ENCODE results near the gene ADAM12.
"Not testable (repeated sequence)": the region's sequence is repeated elsewhere in the genome, so short reads cannot be mapped to it uniquely, and the experiment has no call there.

The ADAM12 gene

GRCh38 chr10:126052171-126052570, 336.1 kb downstream of the ADAM12 start:
- CTCF ChIA-PET: no interaction called here
- POLR2A ChIA-PET: interaction anchor here (0.6 kb wide), 1 partner anchor 144 kb away, joined by 3 read pairs; no protein-coding TSS in a partner anchor
- DNase-seq (ENCODE audit: extremely low spot score): no peak
- TF ChIP-seq FOXK2 (IDR thresholded peaks at IDR 0.05) (no peak), FOXA1 (IDR thresholded peaks at IDR 0.05) (no peak), FOXM1 (IDR thresholded peaks at IDR 0.05; ENCODE audit: borderline replicate concordance) (no peak), LEF1 (IDR thresholded peaks at IDR 0.05; ENCODE audit: borderline replicate concordance) (no peak), SUZ12 (IDR thresholded peaks at IDR 0.05) (no peak), HDGF (IDR thresholded peaks at IDR 0.05; ENCODE audit: borderline replicate concordance) (no peak), NFRKB (IDR thresholded peaks at IDR 0.05) (no peak), ARNT (IDR thresholded peaks at IDR 0.05) (no peak), ELF4 (IDR thresholded peaks at IDR 0.05) (no peak), ZNF384 (IDR thresholded peaks at IDR 0.05) (no peak)

GRCh38 chr10:126049759-126050700, 338.2 kb downstream of the ADAM12 start:
- CTCF ChIA-PET: no interaction called here

GRCh38 chr10:126047749-126048148, 340.5 kb downstream of the ADAM12 start:
- POLR2A ChIA-PET; CTCF ChIA-PET; DNase-seq (ENCODE audit: extremely low spot score): not testable (repeated sequence)

More at GRCh38 chr10:126049759-126050700, 338.2 kb downstream of the ADAM12 start:
- POLR2A ChIA-PET: no interaction called here
- TF ChIP-seq CTBP1 (IDR thresholded peaks at IDR 0.05; ENCODE audit: borderline replicate concordance) (no peak), ARNT (IDR thresholded peaks at IDR 0.05) (no peak), LEF1 (IDR thresholded peaks at IDR 0.05; ENCODE audit: borderline replicate concordance) (no peak), PKNOX1 (IDR thresholded peaks at IDR 0.05) (no peak), SUZ12 (IDR thresholded peaks at IDR 0.05) (no peak), TARDBP (IDR thresholded peaks at IDR 0.05) (no peak), HDGF (IDR thresholded peaks at IDR 0.05; ENCODE audit: borderline replicate concordance) (no peak), ZNF384 (IDR thresholded peaks at IDR 0.05) (no peak), L3MBTL2 (conservative IDR thresholded peaks at IDR 0.05) (no peak), FOXM1 (IDR thresholded peaks at IDR 0.05; ENCODE audit: borderline replicate concordance) (no peak)
- DNase-seq (ENCODE audit: extremely low spot score): no peak

- no peak for DNase-seq (ENCODE audit: extremely low spot score)
- no peak for TF ChIP-seq HDGF (IDR thresholded peaks at IDR 0.05; ENCODE audit: borderline replicate concordance)
- TF ChIP-seq LEF1 (IDR thresholded peaks at IDR 0.05; ENCODE audit: borderline replicate concordance): no peak
- no peak for TF ChIP-seq BHLHE40 (IDR thresholded peaks at IDR 0.05; ENCODE audit: borderline replicate concordance)
- no peak for TF ChIP-seq CTBP1 (IDR thresholded peaks at IDR 0.05; ENCODE audit: borderline replicate concordance)
- TF ChIP-seq FOXM1 (IDR thresholded peaks at IDR 0.05; ENCODE audit: borderline replicate concordance): no peak
- TF ChIP-seq ARNT (IDR thresholded peaks at IDR 0.05): no peak
- TF ChIP-seq ELF4 (IDR thresholded peaks at IDR 0.05): no peak
- no peak for TF ChIP-seq SUZ12 (IDR thresholded peaks at IDR 0.05)
- no peak for TF ChIP-seq L3MBTL2 (conservative IDR thresholded peaks at IDR 0.05)
- no peak for TF ChIP-seq PKNOX1 (IDR thresholded peaks at IDR 0.05)
- TF ChIP-seq FOXA1 (IDR thresholded peaks at IDR 0.05): no peak
- no peak for TF ChIP-seq ZNF384 (IDR thresholded peaks at IDR 0.05)
- TF ChIP-seq NFRKB (IDR thresholded peaks at IDR 0.05): no peak
- no peak for TF ChIP-seq FOXK2 (IDR thresholded peaks at IDR 0.05)
- no peak for TF ChIP-seq SP1 (IDR thresholded peaks at IDR 0.05)
- no peak for TF ChIP-seq TARDBP (IDR thresholded peaks at IDR 0.05)
- ChIA-PET CTCF (interaction anchor here (0.6 kb wide), 1 partner anchor 19 kb away, joined by 3 read pairs; no protein-coding TSS in a partner anchor), POLR2A (no interaction called here)
Observed at GRCh38 chr10:126046831-126047230, 341.4 kb downstream of the ADAM12 start.

GRCh38 chr10:126045861-126046260, 342.4 kb downstream of the ADAM12 start:
- TF ChIP-seq FOXA1 (IDR thresholded peaks at IDR 0.05): no peak
- no peak for TF ChIP-seq SP1 (IDR thresholded peaks at IDR 0.05)
- TF ChIP-seq SUZ12 (IDR thresholded peaks at IDR 0.05): no peak
- TF ChIP-seq ZNF384 (IDR thresholded peaks at IDR 0.05): no peak
- TF ChIP-seq FOXM1 (IDR thresholded peaks at IDR 0.05; ENCODE audit: borderline replicate concordance): no peak
- no peak for TF ChIP-seq NFRKB (IDR thresholded peaks at IDR 0.05)
- no peak for TF ChIP-seq ARNT (IDR thresholded peaks at IDR 0.05)
- TF ChIP-seq CTBP1 (IDR thresholded peaks at IDR 0.05; ENCODE audit: borderline replicate concordance): no peak
- no peak for TF ChIP-seq ELF4 (IDR thresholded peaks at IDR 0.05)
- no peak for TF ChIP-seq HDGF (IDR thresholded peaks at IDR 0.05; ENCODE audit: borderline replicate concordance)
- no peak for TF ChIP-seq L3MBTL2 (conservative IDR thresholded peaks at IDR 0.05)
- TF ChIP-seq TARDBP (IDR thresholded peaks at IDR 0.05): no peak
- TF ChIP-seq LEF1 (IDR thresholded peaks at IDR 0.05; ENCODE audit: borderline replicate concordance): no peak
- TF ChIP-seq BHLHE40 (IDR thresholded peaks at IDR 0.05; ENCODE audit: borderline replicate concordance): no peak
- TF ChIP-seq PKNOX1 (IDR thresholded peaks at IDR 0.05): no peak
- TF ChIP-seq FOXK2 (IDR thresholded peaks at IDR 0.05): no peak
- ChIA-PET POLR2A (no interaction called here), CTCF (no interaction called here)
- DNase-seq (ENCODE audit: extremely low spot score): no peak

GRCh38 chr10:126043389-126043788, 344.9 kb downstream of the ADAM12 start:
- POLR2A ChIA-PET: no interaction called here
- no peak for DNase-seq (ENCODE audit: extremely low spot score)
- no peak for TF ChIP-seq SP1 (IDR thresholded peaks at IDR 0.05)
- TF ChIP-seq ELF4 (IDR thresholded peaks at IDR 0.05): no peak
- no peak for TF ChIP-seq NFRKB (IDR thresholded peaks at IDR 0.05)
- TF ChIP-seq SUZ12 (IDR thresholded peaks at IDR 0.05): no peak
- TF ChIP-seq FOXK2 (IDR thresholded peaks at IDR 0.05): no peak
- no peak for TF ChIP-seq TARDBP (IDR thresholded peaks at IDR 0.05)
- no peak for TF ChIP-seq FOXM1 (IDR thresholded peaks at IDR 0.05; ENCODE audit: borderline replicate concordance)
- TF ChIP-seq ARNT (IDR thresholded peaks at IDR 0.05): no peak
- no peak for TF ChIP-seq ZNF384 (IDR thresholded peaks at IDR 0.05)
- TF ChIP-seq BHLHE40 (IDR thresholded peaks at IDR 0.05; ENCODE audit: borderline replicate concordance): no peak
- no peak for TF ChIP-seq FOXA1 (IDR thresholded peaks at IDR 0.05)
- TF ChIP-seq LEF1 (IDR thresholded peaks at IDR 0.05; ENCODE audit: borderline replicate concordance): no peak
- no peak for TF ChIP-seq HDGF (IDR thresholded peaks at IDR 0.05; ENCODE audit: borderline replicate concordance)
- TF ChIP-seq CTBP1 (IDR thresholded peaks at IDR 0.05; ENCODE audit: borderline replicate concordance): no peak
- no peak for TF ChIP-seq L3MBTL2 (conservative IDR thresholded peaks at IDR 0.05)
- TF ChIP-seq PKNOX1 (IDR thresholded peaks at IDR 0.05): no peak
- CTCF ChIA-PET: no interaction called here
